ENCODE results near the gene FHL3. TPM values are rescaled to one million over a fixed set of nuclear protein-coding genes. Genes with fewer than 3 reads are reported as not detected.

The FHL3 gene
- total and polyA plus RNA-seq, 2 of the 4 experiments (the other 2 are of a cell fraction) = 11.5 to 27.1 TPM

GRCh38 chr1:37949524-37950152, 55.7 kb downstream of the FHL3 start:
- POLR2A ChIA-PET (ENCODE audit: unreplicated experiment) = no interaction called here
- WGBS, 2 experiments (ENCODE audit: extremely low coverage in 2 of 2, insufficient read length in 1 of 2) = no CpG with 5 or more reads among the region's 6 CpGs
- CTCF ChIA-PET = interaction anchor here (1.3 kb wide), 1 partner anchor 8 kb away, joined by 4 read pairs; no protein-coding TSS in a partner anchor

More at GRCh38 chr1:37949524-37950152, 55.7 kb downstream of the FHL3 start:
- Histone ChIP-seq H4K20me1 (ENCODE audit: insufficient read depth, low read length) (no peaks in the 10 kb centered on the region), H4K5ac (ENCODE audit: low read depth, low read length) (no peak overlapping the region), H3K9ac (ENCODE audit: low read depth, low read length) (no peak overlapping the region), H3K36me3 (ENCODE audit: control insufficient read depth, insufficient read depth, low read length) (peaks cover 3% of the 10 kb centered on the region), H2AFZ (replicated peaks; ENCODE audit: low read length, poor library complexity) (no peak overlapping the region), H3K9me1 (ENCODE audit: insufficient read depth, low read length) (peaks cover 18% of the 10 kb centered on the region), H3K27ac (ENCODE audit: insufficient read depth, low read length) (no peak overlapping the region), H3K27me3 (ENCODE audit: control insufficient read depth, insufficient read depth, low read length) (no peaks in the 10 kb centered on the region), H3K4me1 (ENCODE audit: control insufficient read depth, insufficient read depth, low read length) (peaks cover 4% of the 10 kb centered on the region), H4K8ac (ENCODE audit: low read depth in 2 of 2, low read length in 2 of 2) (no peak overlapping the region), H4K91ac (ENCODE audit: insufficient read depth, low read depth, low read length) (no peak overlapping the region), H3K14ac (replicated peaks; ENCODE audit: low read depth, low read length) (no peak overlapping the region), H2AK5ac (ENCODE audit: low read depth, low read length) (no peak overlapping the region), H2BK120ac (ENCODE audit: low read depth, low read length) (no peak overlapping the region), H2BK15ac (ENCODE audit: low read depth, low read length) (no peak overlapping the region), H3K18ac (ENCODE audit: low read depth, low read length) (no peak overlapping the region), H3K4me2 (ENCODE audit: low read depth, low read length) (no peak overlapping the region), H2BK5ac (ENCODE audit: low read depth, low read length, poor library complexity, severe bottlenecking) (no peak overlapping the region), H2AK9ac (replicated peaks; ENCODE audit: low read depth, low read length, poor library complexity) (peak overlapping the region; percentile 52), H3K9me3 (ENCODE audit: control insufficient read depth, insufficient read depth, low read length) (no peaks in the 10 kb centered on the region), H3K4me3 (ENCODE audit: insufficient read depth, low read depth, low read length) (no peak overlapping the region), H2BK20ac (ENCODE audit: low read depth, low read length) (no peak overlapping the region), H3K4ac (ENCODE audit: low read depth, low read length) (no peak overlapping the region), H3K56ac (ENCODE audit: extremely low read depth, insufficient read depth, low read length) (no peak overlapping the region), H3K23ac (ENCODE audit: low read depth, low read length) (no peak overlapping the region), H3K79me1 (ENCODE audit: low read depth in 1 of 2, low read length in 2 of 2) (peaks cover 6 to 30% of the 10 kb centered on the region in 2 experiments)
- intact Hi-C loops (cut with micrococcal nuclease) (no loop called here), dilution Hi-C loops (cut with HindIII; ENCODE audit: low sequenced_read_pairs, unreplicated experiment) (no loop called here), in situ Hi-C loops (cut with MboI; ENCODE audit: low sequenced_read_pairs) (no loop called here)
- DNase-seq = no peak
- no TSS peak for BruUV-seq (replicated peaks)
- ATAC-seq (ENCODE audit: low read depth) = no peak
- TF ChIP-seq MAFK (IDR thresholded peaks at IDR 0.05; ENCODE audit: low read depth, low read length) = no peak
- TF ChIP-seq MXI1 (IDR thresholded peaks at IDR 0.05; ENCODE audit: borderline replicate concordance, low read depth, low read length) = no peak
- TF ChIP-seq NFE2L2 (IDR thresholded peaks at IDR 0.05; ENCODE audit: low read depth, low read length) = no peak
- no peak for TF ChIP-seq RAD21 (IDR thresholded peaks at IDR 0.05; ENCODE audit: low read length)
- TF ChIP-seq RFX5 (IDR thresholded peaks at IDR 0.05; ENCODE audit: low read depth, low read length) = no peak
- TF ChIP-seq POLR2A (IDR thresholded peaks at IDR 0.05; ENCODE audit: low read depth, low read length) = no peak
- TF ChIP-seq, protein P1, sequence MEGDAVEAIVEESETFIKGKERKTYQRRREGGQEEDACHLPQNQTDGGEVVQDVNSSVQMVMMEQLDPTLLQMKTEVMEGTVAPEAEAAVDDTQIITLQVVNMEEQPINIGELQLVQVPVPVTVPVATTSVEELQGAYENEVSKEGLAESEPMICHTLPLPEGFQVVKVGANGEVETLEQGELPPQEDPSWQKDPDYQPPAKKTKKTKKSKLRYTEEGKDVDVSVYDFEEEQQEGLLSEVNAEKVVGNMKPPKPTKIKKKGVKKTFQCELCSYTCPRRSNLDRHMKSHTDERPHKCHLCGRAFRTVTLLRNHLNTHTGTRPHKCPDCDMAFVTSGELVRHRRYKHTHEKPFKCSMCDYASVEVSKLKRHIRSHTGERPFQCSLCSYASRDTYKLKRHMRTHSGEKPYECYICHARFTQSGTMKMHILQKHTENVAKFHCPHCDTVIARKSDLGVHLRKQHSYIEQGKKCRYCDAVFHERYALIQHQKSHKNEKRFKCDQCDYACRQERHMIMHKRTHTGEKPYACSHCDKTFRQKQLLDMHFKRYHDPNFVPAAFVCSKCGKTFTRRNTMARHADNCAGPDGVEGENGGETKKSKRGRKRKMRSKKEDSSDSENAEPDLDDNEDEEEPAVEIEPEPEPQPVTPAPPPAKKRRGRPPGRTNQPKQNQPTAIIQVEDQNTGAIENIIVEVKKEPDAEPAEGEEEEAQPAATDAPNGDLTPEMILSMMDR (conservative IDR thresholded peaks at IDR 0.05; ENCODE audit: low read depth, low read length) = no peak
- no peak for TF ChIP-seq FOS (IDR thresholded peaks at IDR 0.05; ENCODE audit: low read depth, low read length)
- TF ChIP-seq RCOR1 (IDR thresholded peaks at IDR 0.05; ENCODE audit: insufficient replicate concordance, low read length) = no peak
- no peak for TF ChIP-seq BHLHE40 (IDR thresholded peaks at IDR 0.05; ENCODE audit: low read depth, low read length)
- no peak for TF ChIP-seq CHD1 (IDR thresholded peaks at IDR 0.05; ENCODE audit: low read depth, low read length)
- TF ChIP-seq, protein P2, sequence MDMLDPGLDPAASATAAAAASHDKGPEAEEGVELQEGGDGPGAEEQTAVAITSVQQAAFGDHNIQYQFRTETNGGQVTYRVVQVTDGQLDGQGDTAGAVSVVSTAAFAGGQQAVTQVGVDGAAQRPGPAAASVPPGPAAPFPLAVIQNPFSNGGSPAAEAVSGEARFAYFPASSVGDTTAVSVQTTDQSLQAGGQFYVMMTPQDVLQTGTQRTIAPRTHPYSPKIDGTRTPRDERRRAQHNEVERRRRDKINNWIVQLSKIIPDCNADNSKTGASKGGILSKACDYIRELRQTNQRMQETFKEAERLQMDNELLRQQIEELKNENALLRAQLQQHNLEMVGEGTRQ (IDR thresholded peaks at IDR 0.05; ENCODE audit: low read depth, low read length) = no peak
- TF ChIP-seq CEBPB (IDR thresholded peaks at IDR 0.05; ENCODE audit: low read depth, low read length) = no peak

Data from IMR-90 (cell line).